HG02759 (cell line): ENCODE data around the gene GALT.

Experiments used
- ATAC-seq: cut with Tn5 transposase; IDR thresholded peaks from one replicate; pipeline ENCODE4 v1.9.1; 2021; ENCODE audit warnings: mild to moderate bottlenecking, moderate library complexity; ENCODE audit not compliant: unreplicated experiment

Gene GALT

GRCh38 chr9:34651321-34651720 is 4.8 kb downstream of the GALT start:
- no peak for ATAC-seq

GRCh38 chr9:34651876-34652601 is 5.6 kb downstream of the GALT start, which contains the start of gene IL11RA:
IL11RA (plus strand) TSS chr9:34652185; CDS start chr9:34655218, 3,033 bp downstream.
- ATAC-seq, result peak; percentile 37

GRCh38 chr9:34652602-34653000 is 6.1 kb downstream of the GALT start:
- ATAC-seq, result no peak

- no peak for ATAC-seq
Observed at GRCh38 chr9:34653151-34654072, 6.9 kb downstream of the GALT start.

GRCh38 chr9:34654323-34655051 is 8.0 kb downstream of the GALT start:
- ATAC-seq, result no peak

- no peak for ATAC-seq
Observed at GRCh38 chr9:34655394-34655793, 8.9 kb downstream of the GALT start.

GRCh38 chr9:34656992-34657391 is 10.5 kb downstream of the GALT start:
- no peak for ATAC-seq

- no peak for ATAC-seq
Observed at GRCh38 chr9:34658461-34658860, 12.0 kb downstream of the GALT start.

GRCh38 chr9:34659592-34660253 is 13.2 kb downstream of the GALT start:
- ATAC-seq, result no peak

- no peak for ATAC-seq
Observed at GRCh38 chr9:34662526-34663302, 16.2 kb downstream of the GALT start, which contains the start of gene CCL27. CCL27 (minus strand) TSS chr9:34662657; CDS start chr9:34662633, 24 bp downstream.

- ATAC-seq, result no peak
Observed at GRCh38 chr9:34663303-34663605, 16.8 kb downstream of the GALT start.

- peak; percentile 53 for ATAC-seq
Observed at GRCh38 chr9:34664281-34665066, 18.0 kb downstream of the GALT start.

- ATAC-seq, result peak; percentile 21
Observed at GRCh38 chr9:34665067-34665380, 18.5 kb downstream of the GALT start.

- peak; percentile 77 for ATAC-seq
Observed at GRCh38 chr9:34665381-34666250, 19.1 kb downstream of the GALT start.

GRCh38 chr9:34669809-34670562 is 23.5 kb downstream of the GALT start:
- ATAC-seq, result no peak

GRCh38 chr9:34671307-34671706 is 24.8 kb downstream of the GALT start:
- ATAC-seq, result no peak

GRCh38 chr9:34674440-34674839 is 28.0 kb downstream of the GALT start:
- no peak for ATAC-seq
